Panc1 (cell line): ENCODE results near the gene AGGF1. TPM values are rescaled to one million over a fixed set of nuclear protein-coding genes. Genes with fewer than 3 reads are reported as not detected.

Experiments
- ATAC-seq: fragments of 200-7000 bp; cut with Tn5 transposase; 2 replicates; pipeline ENCODE4 v1.9.1; 2020; ENCODE audit warnings: mild to moderate bottlenecking, moderate library complexity
- BruUV-seq: library from RNA; stranded (reverse); fragments of 400-500 nt; replicated peaks from 2 replicates; lab custom pipeline; 2021; lab: Mats Ljungman, UMichigan
- CTCF ChIA-PET: fragments of 300-600 bp; sonication (Branson Sonifier 250); formaldehyde crosslinking; loops from one replicate; lab custom pipeline; 2022; ENCODE audit warnings: antibody characterized with exemption; lab: Charles Lee
- POLR2A ChIA-PET: fragments of 300-600 bp; sonication (Branson Sonifier 250); formaldehyde crosslinking; loops from one replicate; lab custom pipeline; 2022; ENCODE audit warnings: antibody characterized with exemption; lab: Charles Lee
- DNase-seq: peaks from one replicate; pipeline ENCODE4 v3.0.0-alpha.2; 2010; ENCODE audit warnings: low read depth, low spot score
- H3K27ac ChIP-seq: 2 replicates; pipeline ENCODE4 v1.5.1; 2011; ENCODE audit warnings: mild to moderate bottlenecking, low read length, inconsistent platforms
- H3K27me3 ChIP-seq: fragments of 200-500 bp; sonication (Bioruptor generic); 2 replicates; pipeline ENCODE4 v1.6.0; 2014; ENCODE audit warnings: low read length, inconsistent platforms; ENCODE audit not compliant: control insufficient read depth, insufficient read depth
- H3K36me3 ChIP-seq: fragments of 200-500 bp; sonication (Bioruptor generic); 2 replicates; pipeline ENCODE4 v1.5.1; 2014; ENCODE audit warnings: inconsistent platforms, mild to moderate bottlenecking, low read length, moderate library complexity; ENCODE audit not compliant: control insufficient read depth, insufficient read depth
- H3K4me1 ChIP-seq: 2 replicates; pipeline ENCODE4 v1.5.1; 2011; ENCODE audit warnings: inconsistent platforms, mild to moderate bottlenecking, low read length, moderate library complexity; ENCODE audit not compliant: control insufficient read depth, insufficient read depth
- H3K4me3 ChIP-seq, 2 experiments: 2 replicates each; pipeline ENCODE4 v1.5.1; 2011 to 2012; ENCODE audit warnings: low read depth in 2 of 2, low read length in 2 of 2, mild to moderate bottlenecking in 2 of 2, inconsistent platforms in 1 of 2, moderate library complexity in 1 of 2
- H3K9me3 ChIP-seq: fragments of 200-500 bp; sonication (Bioruptor generic); 2 replicates; pipeline ENCODE4 v1.5.1; 2014; ENCODE audit warnings: low read depth, mild to moderate bottlenecking, inconsistent platforms, low read length, moderate library complexity; ENCODE audit not compliant: control insufficient read depth, insufficient read depth
- POLR2AphosphoS5 ChIP-seq: IDR thresholded peaks from 2 replicates; pipeline ENCODE4 v1.6.1; 2012; ENCODE audit warnings: mild to moderate bottlenecking, low read depth, low read length, moderate library complexity
- SIN3A ChIP-seq: IDR thresholded peaks from 2 replicates; pipeline ENCODE4 v1.6.1; 2012; ENCODE audit warnings: low read depth, mild to moderate bottlenecking, low read length, moderate library complexity, borderline replicate concordance; ENCODE audit not compliant: insufficient read depth
- TCF7L2 ChIP-seq: IDR thresholded peaks from 2 replicates; pipeline ENCODE4 v1.6.1; 2011; ENCODE audit warnings: mild to moderate bottlenecking, low read depth, low read length, inconsistent platforms
- in situ Hi-C: cut with HindIII; loops from 2 replicates; pipeline ENCODE4 v1.10.0; 2016; ENCODE audit warnings: low sequenced_read_pairs, low pct_unique_long_range_greater_than_20kb
- intact Hi-C: fragments of 100-400 bp; cut with micrococcal nuclease; formaldehyde crosslinking; loops from one replicate; pipeline ENCODE4 v1.10.0; 2022; ENCODE audit not compliant: unreplicated experiment
- total RNA-seq: library from RNA; stranded (reverse); gene quantifications from one replicate; pipeline ENCODE4 v1.2.1, GENCODE V29; 2021; ENCODE audit not compliant: unreplicated experiment
- TF ChIP-seq, protein P1 (sequence below): fragments of 450-650 bp; IDR thresholded peaks from 2 replicates; pipeline ENCODE4 v1.5.1; 2017; ENCODE audit warnings: mild to moderate bottlenecking
- TF ChIP-seq, protein P2 (sequence below), 2 experiments: IDR thresholded peaks; 2 replicates each; pipeline ENCODE4 v1.6.1; 2011 to 2012; ENCODE audit warnings: low read depth in 2 of 2, control low read depth in 1 of 2, low read length in 1 of 2, mild to moderate bottlenecking in 1 of 2, moderate library complexity in 1 of 2; ENCODE audit not compliant: insufficient read depth in 1 of 2

The AGGF1 gene
- total RNA-seq, 1 experiment from 2014 or later = 23.1 TPM

DNA sequence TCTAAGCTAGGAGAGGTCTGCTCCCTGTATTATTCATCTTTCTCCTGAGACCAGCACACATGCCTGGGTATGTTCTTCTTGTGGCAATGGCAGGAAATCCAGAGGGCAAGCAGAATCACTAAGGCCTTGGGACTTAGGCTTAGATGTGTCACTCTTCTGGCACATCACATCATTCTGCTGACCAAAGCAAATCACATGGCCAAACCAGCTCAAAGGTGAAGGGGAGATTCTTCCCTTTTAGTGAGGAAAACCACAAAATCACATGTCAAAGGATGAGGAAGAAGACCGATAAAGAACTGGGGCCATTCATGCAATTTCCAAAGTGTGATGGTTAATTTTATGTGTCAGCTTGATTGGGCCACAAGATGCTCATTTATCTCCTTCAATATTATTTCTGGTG lies 5.7 kb upstream of the AGGF1 start:
- no peak for ATAC-seq

DNA sequence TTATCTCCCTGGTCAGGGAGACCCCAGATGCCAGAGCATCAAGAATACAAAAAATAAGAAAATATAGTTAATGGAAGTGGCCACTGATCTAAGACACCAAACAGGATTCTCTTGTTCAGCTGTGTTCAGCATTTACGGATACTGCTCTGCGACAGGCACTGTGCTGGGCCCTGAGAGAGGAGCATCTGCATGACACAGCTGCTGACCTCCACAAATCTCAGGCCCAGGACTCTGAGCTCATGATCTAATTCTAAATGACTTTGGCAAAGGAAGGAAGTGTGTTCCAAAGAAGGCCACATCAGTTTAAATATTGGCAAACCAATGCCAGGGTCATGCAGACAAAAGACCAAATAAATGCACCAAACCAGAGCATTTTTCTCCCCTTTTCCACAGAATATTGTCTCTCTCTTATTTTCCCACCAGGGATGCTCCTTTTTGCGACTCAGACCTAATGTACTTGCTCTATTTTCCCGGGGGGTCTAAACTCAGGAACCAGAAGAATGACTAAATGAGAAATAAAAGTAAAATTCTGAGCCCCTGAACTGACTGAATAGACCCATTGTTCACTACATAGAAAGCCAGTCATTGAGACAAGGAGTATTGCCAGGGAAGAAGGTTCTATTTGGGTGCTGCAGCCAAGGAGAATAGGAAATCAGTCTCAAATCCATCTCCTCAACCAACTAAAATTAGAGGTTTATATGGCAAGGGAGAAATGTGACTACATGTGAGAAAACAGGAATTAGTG lies 1.4 kb upstream of the AGGF1 start:
- Histone ChIP-seq H3K27ac (no peak overlapping the region; the same call in 1 of the 2 replicates), H3K4me3 (no peak overlapping the region), H3K4me1 (peaks cover 8% of the 10 kb centered on the region), H3K9me3 (peaks cover 18% of the 10 kb centered on the region; the same call in 1 of the 2 replicates), H3K27me3 (no peaks in the 10 kb centered on the region), H3K36me3 (no peaks in the 10 kb centered on the region)
- intact Hi-C loops (no loop called here), in situ Hi-C loops (no loop called here)
- ATAC-seq (no peak), DNase-seq (no peak)
- BruUV-seq = no TSS peak
- ChIA-PET CTCF (no interaction called here), POLR2A (no interaction called here)
- TF ChIP-seq SIN3A (no peak), TCF7L2 (no peak), POLR2AphosphoS5 (no peak)
- TF ChIP-seq, protein P1, sequence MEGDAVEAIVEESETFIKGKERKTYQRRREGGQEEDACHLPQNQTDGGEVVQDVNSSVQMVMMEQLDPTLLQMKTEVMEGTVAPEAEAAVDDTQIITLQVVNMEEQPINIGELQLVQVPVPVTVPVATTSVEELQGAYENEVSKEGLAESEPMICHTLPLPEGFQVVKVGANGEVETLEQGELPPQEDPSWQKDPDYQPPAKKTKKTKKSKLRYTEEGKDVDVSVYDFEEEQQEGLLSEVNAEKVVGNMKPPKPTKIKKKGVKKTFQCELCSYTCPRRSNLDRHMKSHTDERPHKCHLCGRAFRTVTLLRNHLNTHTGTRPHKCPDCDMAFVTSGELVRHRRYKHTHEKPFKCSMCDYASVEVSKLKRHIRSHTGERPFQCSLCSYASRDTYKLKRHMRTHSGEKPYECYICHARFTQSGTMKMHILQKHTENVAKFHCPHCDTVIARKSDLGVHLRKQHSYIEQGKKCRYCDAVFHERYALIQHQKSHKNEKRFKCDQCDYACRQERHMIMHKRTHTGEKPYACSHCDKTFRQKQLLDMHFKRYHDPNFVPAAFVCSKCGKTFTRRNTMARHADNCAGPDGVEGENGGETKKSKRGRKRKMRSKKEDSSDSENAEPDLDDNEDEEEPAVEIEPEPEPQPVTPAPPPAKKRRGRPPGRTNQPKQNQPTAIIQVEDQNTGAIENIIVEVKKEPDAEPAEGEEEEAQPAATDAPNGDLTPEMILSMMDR = no peak
- TF ChIP-seq, protein P2, sequence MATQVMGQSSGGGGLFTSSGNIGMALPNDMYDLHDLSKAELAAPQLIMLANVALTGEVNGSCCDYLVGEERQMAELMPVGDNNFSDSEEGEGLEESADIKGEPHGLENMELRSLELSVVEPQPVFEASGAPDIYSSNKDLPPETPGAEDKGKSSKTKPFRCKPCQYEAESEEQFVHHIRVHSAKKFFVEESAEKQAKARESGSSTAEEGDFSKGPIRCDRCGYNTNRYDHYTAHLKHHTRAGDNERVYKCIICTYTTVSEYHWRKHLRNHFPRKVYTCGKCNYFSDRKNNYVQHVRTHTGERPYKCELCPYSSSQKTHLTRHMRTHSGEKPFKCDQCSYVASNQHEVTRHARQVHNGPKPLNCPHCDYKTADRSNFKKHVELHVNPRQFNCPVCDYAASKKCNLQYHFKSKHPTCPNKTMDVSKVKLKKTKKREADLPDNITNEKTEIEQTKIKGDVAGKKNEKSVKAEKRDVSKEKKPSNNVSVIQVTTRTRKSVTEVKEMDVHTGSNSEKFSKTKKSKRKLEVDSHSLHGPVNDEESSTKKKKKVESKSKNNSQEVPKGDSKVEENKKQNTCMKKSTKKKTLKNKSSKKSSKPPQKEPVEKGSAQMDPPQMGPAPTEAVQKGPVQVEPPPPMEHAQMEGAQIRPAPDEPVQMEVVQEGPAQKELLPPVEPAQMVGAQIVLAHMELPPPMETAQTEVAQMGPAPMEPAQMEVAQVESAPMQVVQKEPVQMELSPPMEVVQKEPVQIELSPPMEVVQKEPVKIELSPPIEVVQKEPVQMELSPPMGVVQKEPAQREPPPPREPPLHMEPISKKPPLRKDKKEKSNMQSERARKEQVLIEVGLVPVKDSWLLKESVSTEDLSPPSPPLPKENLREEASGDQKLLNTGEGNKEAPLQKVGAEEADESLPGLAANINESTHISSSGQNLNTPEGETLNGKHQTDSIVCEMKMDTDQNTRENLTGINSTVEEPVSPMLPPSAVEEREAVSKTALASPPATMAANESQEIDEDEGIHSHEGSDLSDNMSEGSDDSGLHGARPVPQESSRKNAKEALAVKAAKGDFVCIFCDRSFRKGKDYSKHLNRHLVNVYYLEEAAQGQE (IDR thresholded peaks at IDR 0.05; ENCODE audit: insufficient read depth in 1 of 2, low read depth in 2 of 2, low read length in 1 of 2) = no peak

More for the DNA sequence above, 5.7 kb upstream of the AGGF1 start:
- BruUV-seq = no TSS peak
- ChIA-PET CTCF (interaction anchor here (0.6 kb wide), 1 partner anchor 451 kb away, joined by 3 read pairs; no protein-coding TSS in a partner anchor), POLR2A (no interaction called here)
- intact Hi-C loops (no loop called here), in situ Hi-C loops (no loop called here)
- TF ChIP-seq, protein P1 = no peak
- DNase-seq = no peak
- H3K9me3 ChIP-seq = peaks cover 13% of the 10 kb centered on the region; the same call in 1 of the 2 replicates
- no peaks in the 10 kb centered on the region for H3K27me3 ChIP-seq
- H3K27ac ChIP-seq = no peak overlapping the region
- no peaks in the 10 kb centered on the region for H3K36me3 ChIP-seq
- H3K4me3 ChIP-seq = no peak overlapping the region
- no peaks in the 10 kb centered on the region for H3K4me1 ChIP-seq
